UCSD-AML1 (cell line): ENCODE results near the gene SMC1B.
"Not testable (repeated sequence)": the region's sequence is repeated elsewhere in the genome, so short reads cannot be mapped to it uniquely, and the experiment has no call there.

Experiments
- DNase-seq: peaks from one replicate; lab custom pipeline; 2025; ENCODE audit not compliant: unreplicated experiment; lab: John Stamatoyannopoulos, UW

The SMC1B gene

GRCh38 chr22:45421349-45422055, 8.1 kb upstream of the SMC1B start:
- no peak for DNase-seq

- no peak for DNase-seq
Observed at GRCh38 chr22:45420539-45420938, 7.1 kb upstream of the SMC1B start.

- no peak for DNase-seq
Observed at GRCh38 chr22:45420011-45420410, 6.6 kb upstream of the SMC1B start.

- no peak for DNase-seq
Observed at GRCh38 chr22:45418770-45419138, 5.4 kb upstream of the SMC1B start.

- DNase-seq = no peak
Observed at GRCh38 chr22:45418056-45418769, 4.8 kb upstream of the SMC1B start.

GRCh38 chr22:45413013-45413367, 409 bp downstream of the SMC1B start:
- no peak for DNase-seq

- DNase-seq = no peak
Observed at GRCh38 chr22:45407793-45408192, 5.6 kb downstream of the SMC1B start.

GRCh38 chr22:45402466-45402985, 10.9 kb downstream of the SMC1B start:
- no peak for DNase-seq

GRCh38 chr22:45399712-45400445, 13.5 kb downstream of the SMC1B start:
- DNase-seq = no peak

GRCh38 chr22:45398214-45398613, 15.2 kb downstream of the SMC1B start:
- DNase-seq = no peak

- peak; percentile 27 for DNase-seq
Observed at GRCh38 chr22:45397806-45398205, 15.6 kb downstream of the SMC1B start.

- no peak for DNase-seq
Observed at GRCh38 chr22:45389546-45389945, 23.9 kb downstream of the SMC1B start.

- no peak for DNase-seq
Observed at GRCh38 chr22:45381348-45381747, 32.1 kb downstream of the SMC1B start.

- DNase-seq = no peak
Observed at GRCh38 chr22:45376703-45377102, 36.7 kb downstream of the SMC1B start.

GRCh38 chr22:45376009-45376408, 37.4 kb downstream of the SMC1B start:
- DNase-seq = no peak

- DNase-seq = not testable (repeated sequence)
Observed at GRCh38 chr22:45373592-45373991, 39.8 kb downstream of the SMC1B start.

GRCh38 chr22:45366713-45367112, 46.7 kb downstream of the SMC1B start:
- no peak for DNase-seq

GRCh38 chr22:45359627-45360026, 53.8 kb downstream of the SMC1B start:
- no peak for DNase-seq

GRCh38 chr22:45358127-45358526, 55.3 kb downstream of the SMC1B start:
- DNase-seq = no peak

- no peak for DNase-seq
Observed at GRCh38 chr22:45357490-45357889, 55.9 kb downstream of the SMC1B start.

- DNase-seq = no peak
Observed at GRCh38 chr22:45353786-45354185, 59.6 kb downstream of the SMC1B start.

- not testable (repeated sequence) for DNase-seq
Observed at GRCh38 chr22:45352757-45353156, 60.6 kb downstream of the SMC1B start.
